Bronchial epithelial cell (primary cell): ENCODE data around the gene ACTR5. TPM values are rescaled to one million over a fixed set of nuclear protein-coding genes. Genes with fewer than 3 reads are reported as not detected.
A peak's percentile ranks its signal among the peaks of the same experiment; 100 is the strongest.

Experiments
- DNase-seq: peaks from one replicate; pipeline ENCODE4 v3.0.0-alpha.2; 2010; ENCODE audit warnings: low read depth
- FAIRE-seq: peaks from 2 replicates; lab custom pipeline; 2011; peaks lifted over from hg19 to GRCh38; lab: Jason Lieb, UNC
- H3K27me3 ChIP-seq: 2 replicates; pipeline ENCODE4 v1.5.1; 2011; ENCODE audit warnings: low read length; ENCODE audit not compliant: control insufficient read depth, insufficient read depth
- H3K36me3 ChIP-seq: 2 replicates; pipeline ENCODE4 v1.5.1; 2011; ENCODE audit warnings: low read length; ENCODE audit not compliant: control insufficient read depth, insufficient read depth
- H3K4me3 ChIP-seq: 2 replicates; pipeline ENCODE4 v1.5.1; 2011; ENCODE audit warnings: mild to moderate bottlenecking, low read depth, low read length, control low read depth
- CTCF ChIP-seq: IDR thresholded peaks from 2 replicates; pipeline ENCODE4 v1.5.1; 2011; ENCODE audit warnings: mild to moderate bottlenecking, moderate library complexity, low read length, control low read depth, inconsistent platforms; ENCODE audit not compliant: insufficient read depth, severe bottlenecking
- total RNA-seq: library from RNA; depleted of rRNA; stranded (reverse); fragments of >200 nt; gene quantifications from 2 replicates; pipeline ENCODE4 v1.2.1, GENCODE V29; 2014

Gene ACTR5
- total RNA-seq, 1 donor from 2014 or later, result 20.3 TPM

GRCh38 chr20:38804682-38805501 is 56.6 kb downstream of the ACTR5 start:
- no peaks in the 10 kb centered on the region for H3K36me3 ChIP-seq
- FAIRE-seq, result no peak

GRCh38 chr20:38805502-38805957 is 57.3 kb downstream of the ACTR5 start, which contains the start of gene PPP1R16B:
PPP1R16B (plus strand) TSS chr20:38805697; CDS start chr20:38835926, 30,229 bp downstream.
- H3K36me3 ChIP-seq, result no peaks in the 10 kb centered on the region
- H3K4me3 ChIP-seq, result peak within 1 kb of the TSS; percentile 8
- FAIRE-seq (no peak), DNase-seq (no peak)
- H3K27me3 ChIP-seq, result peaks cover 24% of the 10 kb centered on the region
- TF ChIP-seq CTCF, result no peak

More at GRCh38 chr20:38804682-38805501, 56.6 kb downstream of the ACTR5 start:
- no peak for TF ChIP-seq CTCF
- no peak overlapping the region for H3K4me3 ChIP-seq
- peaks cover 22% of the 10 kb centered on the region for H3K27me3 ChIP-seq
- DNase-seq, result no peak

GRCh38 chr20:38805958-38806854 is 57.9 kb downstream of the ACTR5 start:
- Histone ChIP-seq H3K36me3 (no peaks in the 10 kb centered on the region), H3K27me3 (peaks cover 24% of the 10 kb centered on the region), H3K4me3 (no peak overlapping the region)
- DNase-seq, result no peak
- no peak for FAIRE-seq
- no peak for TF ChIP-seq CTCF

GRCh38 chr20:38806855-38807655 is 58.8 kb downstream of the ACTR5 start:
- FAIRE-seq, result no peak
- H3K36me3 ChIP-seq, result no peaks in the 10 kb centered on the region
- no peak overlapping the region for H3K4me3 ChIP-seq
- peaks cover 24% of the 10 kb centered on the region for H3K27me3 ChIP-seq
- DNase-seq, result no peak
- TF ChIP-seq CTCF, result no peak

GRCh38 chr20:38809942-38810341 is 61.7 kb downstream of the ACTR5 start:
- FAIRE-seq (no peak), DNase-seq (no peak)
- Histone ChIP-seq H3K36me3 (no peaks in the 10 kb centered on the region), H3K4me3 (no peak overlapping the region), H3K27me3 (peaks cover 27% of the 10 kb centered on the region)
- TF ChIP-seq CTCF, result no peak
